HG03460 (cell line): ENCODE data around the gene SKAP1.
"Not testable (repeated sequence)": the region's sequence is repeated elsewhere in the genome, so short reads cannot be mapped to it uniquely, and the experiment has no call there.

ENCODE experiments used
- ATAC-seq: cut with Tn5 transposase; IDR thresholded peaks from one replicate; pipeline ENCODE4 v1.9.1; 2021; ENCODE audit not compliant: unreplicated experiment

Gene SKAP1

DNA sequence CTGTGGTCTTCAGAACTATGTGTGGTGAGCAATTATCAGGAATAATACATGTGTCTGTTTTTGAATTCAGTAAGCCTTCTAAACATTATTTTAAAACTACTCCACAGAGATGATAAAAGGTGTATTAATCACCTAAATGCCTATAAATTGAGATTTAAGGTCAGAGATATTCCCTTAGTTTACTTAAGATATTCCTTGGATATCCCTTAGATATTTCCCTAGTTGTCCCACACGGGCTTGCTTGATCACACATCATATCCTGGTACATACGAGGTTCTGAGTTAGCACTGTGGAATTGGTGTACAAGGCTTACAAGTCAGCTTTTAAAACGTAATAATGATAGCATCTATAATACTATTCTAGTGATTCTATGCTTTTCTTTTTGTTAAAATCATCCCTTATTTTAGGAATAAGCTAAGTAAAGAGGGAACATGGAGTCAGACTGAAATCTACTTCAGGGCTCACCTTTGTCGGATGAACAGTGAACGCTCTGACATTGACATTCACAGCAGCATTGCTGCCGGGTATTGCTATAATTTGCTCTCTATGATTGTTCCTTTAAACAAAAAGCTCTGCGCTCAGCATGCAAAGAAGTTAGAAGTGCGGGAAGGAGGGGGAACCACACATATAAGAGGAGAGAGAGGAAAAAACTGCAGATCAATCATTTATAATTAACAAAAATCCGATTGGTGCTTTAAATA lies 136.5 kb downstream of the SKAP1 start:
- no peak for ATAC-seq

- ATAC-seq: no peak
These were observed 139.6 kb downstream of the SKAP1 start for GRCh38 chr17:48290378-48290777.

DNA sequence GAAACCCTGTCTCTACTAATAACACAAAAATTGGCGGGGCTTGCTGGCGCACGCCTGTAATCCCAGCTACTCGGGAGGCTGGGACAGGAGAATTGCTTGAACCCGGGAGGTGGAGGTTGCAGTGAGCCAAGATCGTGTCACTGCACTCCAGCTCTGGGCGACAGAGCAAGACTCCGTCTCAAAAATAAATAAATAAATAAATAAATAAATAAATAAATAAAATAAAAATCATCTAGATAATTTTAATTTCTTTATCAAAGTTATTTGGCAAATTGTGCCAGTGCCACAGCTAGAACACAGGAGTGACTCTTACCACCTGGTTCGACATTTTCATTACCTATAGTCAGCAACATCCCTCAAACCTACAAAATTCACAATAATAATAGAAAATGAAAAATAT lies 143.1 kb downstream of the SKAP1 start:
- not testable (repeated sequence) for ATAC-seq

DNA sequence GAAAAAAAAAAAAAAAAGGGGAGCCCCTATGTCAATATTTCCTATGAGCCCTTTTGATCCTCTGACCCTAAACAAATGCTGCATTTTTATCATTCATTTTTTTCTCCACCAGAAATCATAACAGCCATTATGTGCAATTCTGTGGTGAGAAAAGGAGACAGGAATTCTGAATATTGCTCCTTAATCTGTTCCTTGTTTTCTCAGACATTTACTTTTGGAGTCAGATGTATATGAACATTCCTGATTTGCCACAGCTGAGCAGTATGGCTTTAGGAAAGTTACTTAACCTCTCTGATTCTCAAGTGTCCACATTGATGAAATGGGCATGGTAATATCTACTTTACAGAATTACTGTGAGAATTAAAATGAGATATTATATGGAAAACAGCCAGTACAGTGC lies 144.4 kb downstream of the SKAP1 start:
- ATAC-seq: no peak

- no peak for ATAC-seq
These were observed 146.1 kb downstream of the SKAP1 start for GRCh38 chr17:48283907-48284306.

- no peak for ATAC-seq
These were observed 146.6 kb downstream of the SKAP1 start for GRCh38 chr17:48283411-48283810.

DNA sequence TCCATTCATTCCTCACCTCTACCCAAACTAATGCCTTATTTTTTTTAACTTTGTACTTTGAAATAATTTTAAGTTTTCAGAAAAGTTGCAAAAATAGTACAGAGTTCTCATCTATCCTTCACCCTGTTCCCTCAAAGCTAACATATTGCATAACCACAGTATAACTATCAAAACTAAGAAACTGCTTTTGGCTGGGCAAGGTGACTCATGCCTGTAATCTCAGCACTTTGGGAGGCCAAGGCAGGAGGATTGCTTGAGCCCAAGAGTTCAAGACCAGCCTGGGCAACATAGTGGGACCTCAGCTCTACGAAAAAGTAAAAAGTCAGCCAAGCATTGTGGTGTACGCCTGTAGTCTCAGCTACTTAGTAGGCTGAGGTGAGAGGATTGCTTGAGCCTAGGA lies 147.7 kb downstream of the SKAP1 start:
- ATAC-seq: no peak

DNA sequence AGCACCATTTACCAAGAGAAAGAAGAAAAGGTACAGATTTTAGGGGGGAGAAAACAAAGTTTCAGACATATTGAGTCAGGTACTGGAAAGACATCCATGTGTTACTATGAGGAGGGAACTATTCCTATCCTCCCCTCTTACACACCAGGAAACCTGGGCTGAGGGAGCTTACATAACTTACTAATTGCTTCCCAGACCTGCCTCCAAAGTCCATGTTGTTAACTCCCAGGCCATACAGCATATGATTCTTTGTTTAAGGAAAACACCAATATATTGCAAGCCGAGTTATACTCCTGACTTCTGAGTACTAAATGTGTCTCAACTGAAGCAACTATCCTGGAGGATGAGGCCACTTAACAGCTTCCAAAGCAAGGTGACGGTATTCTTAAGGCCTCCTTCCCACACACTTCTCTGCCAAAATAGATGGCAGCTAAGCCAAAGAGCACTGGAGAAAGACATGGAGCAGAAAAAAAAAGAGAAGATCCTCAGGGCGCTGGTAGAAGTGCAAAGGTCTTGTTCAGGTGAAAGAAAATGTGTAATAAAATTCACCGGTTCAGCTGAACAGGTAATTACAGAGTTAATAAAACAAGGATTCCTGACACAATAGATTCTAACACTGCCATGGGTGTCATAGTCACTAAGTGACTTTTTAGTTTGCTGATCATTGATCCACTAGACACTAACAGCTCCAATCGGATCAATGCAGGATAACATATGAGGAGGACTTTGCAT lies 151.1 kb downstream of the SKAP1 start:
- no peak for ATAC-seq

DNA sequence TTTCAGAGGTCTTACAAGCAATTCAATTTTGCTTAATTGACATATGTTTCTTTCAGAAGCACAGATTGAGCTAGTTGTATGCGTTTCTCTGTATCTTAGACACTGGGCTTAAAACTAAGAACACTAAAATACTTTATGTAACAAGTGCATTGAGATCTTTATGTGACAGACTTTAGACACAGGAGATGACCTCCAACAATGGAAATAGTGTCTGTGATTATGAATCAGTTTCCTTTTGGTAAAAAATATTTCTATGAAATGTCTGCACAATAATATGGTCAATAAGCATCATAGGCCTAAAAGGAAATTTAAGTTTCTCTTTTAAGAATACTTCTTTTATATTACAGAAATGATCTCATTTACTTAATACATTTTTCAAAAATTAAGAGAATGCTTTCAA lies 153.2 kb downstream of the SKAP1 start:
- ATAC-seq: no peak

DNA sequence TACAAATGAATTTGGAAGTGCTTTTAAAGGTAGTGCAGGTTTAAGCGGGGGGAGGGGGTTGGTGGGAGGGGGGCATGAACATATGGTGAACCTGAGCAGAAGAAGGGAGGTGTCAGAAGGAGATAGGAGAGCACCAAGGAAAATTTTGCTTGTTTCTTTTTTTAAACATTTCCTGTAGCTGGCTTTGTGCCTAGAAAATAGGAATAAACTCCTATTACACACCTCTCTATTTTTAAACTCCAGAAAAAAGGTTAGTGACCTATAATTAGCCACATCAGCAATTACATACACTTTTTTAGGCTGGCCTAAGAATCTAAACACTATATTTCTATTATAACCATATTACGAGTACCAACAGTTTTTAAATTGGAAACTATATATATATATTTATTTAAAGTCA lies 159.1 kb downstream of the SKAP1 start:
- ATAC-seq: no peak

GRCh38 chr17:48269209-48269608 lies 160.8 kb downstream of the SKAP1 start:
- no peak for ATAC-seq

GRCh38 chr17:48263731-48264035 lies 166.3 kb downstream of the SKAP1 start:
- ATAC-seq: no peak

DNA sequence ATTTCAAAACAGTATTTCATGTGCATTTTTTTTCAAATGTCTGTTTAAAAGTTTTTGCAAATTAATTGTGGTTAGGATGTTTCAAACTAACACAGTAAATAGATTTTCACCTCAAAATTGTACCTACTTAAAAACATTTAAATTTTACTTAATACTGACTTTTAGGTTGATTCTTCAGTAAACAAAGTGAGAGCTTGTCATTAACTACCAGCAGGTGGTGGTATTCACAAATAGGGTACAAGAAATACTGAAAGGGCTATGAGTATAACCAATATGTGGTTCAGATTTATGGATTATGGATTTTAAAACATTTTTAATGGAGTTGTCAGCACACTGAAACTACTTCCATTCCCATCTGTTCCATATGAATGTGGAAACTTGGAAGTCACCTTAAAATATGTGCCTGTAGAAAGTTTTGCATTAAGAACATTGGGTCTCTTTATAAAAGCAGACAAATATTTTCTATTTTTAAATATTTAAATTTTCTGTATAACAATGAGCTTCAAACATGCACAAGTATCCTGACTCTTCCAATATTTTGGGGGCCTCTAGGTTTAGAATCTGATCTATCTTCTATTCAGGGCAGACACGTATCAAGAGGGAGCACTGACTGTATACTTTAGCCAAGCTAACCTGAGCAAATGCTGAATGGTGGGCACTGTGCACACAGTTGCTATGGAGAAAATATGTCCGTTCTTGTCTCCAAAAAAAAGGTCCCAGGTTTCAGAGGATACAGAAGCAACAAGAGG lies 166.9 kb downstream of the SKAP1 start:
- ATAC-seq: no peak

DNA sequence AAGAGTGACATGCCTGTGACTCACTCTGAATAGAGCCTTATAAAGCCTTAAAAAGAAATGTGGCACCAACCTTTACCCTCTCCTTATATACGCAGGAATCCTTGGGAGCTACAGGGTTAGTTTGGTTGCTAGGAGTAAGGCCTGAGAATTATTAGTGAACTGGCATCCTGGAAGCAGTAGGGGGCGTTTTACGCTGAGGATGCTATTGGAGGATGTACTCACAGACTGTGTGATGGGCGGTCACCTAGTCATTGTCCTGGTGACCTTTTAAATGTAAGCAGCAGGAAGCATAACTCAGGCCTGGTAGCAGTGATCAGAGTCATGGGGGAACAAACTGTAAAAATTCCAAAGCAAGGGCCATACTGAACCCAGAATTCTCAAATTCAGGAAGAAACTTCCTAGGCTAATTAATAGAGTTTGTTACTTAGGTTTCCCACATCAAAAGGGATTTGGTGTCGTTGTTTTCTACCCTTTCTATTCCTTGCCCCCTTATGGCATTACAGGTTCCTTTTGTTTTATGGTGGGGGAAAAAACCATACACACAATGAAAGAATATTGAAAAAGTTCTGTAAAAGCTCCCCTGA lies 168.6 kb downstream of the SKAP1 start:
- ATAC-seq: no peak

GRCh38 chr17:48259694-48260291 lies 170.2 kb downstream of the SKAP1 start:
- ATAC-seq: no peak

- no peak for ATAC-seq
These were observed 171.7 kb downstream of the SKAP1 start for GRCh38 chr17:48258331-48258730.

DNA sequence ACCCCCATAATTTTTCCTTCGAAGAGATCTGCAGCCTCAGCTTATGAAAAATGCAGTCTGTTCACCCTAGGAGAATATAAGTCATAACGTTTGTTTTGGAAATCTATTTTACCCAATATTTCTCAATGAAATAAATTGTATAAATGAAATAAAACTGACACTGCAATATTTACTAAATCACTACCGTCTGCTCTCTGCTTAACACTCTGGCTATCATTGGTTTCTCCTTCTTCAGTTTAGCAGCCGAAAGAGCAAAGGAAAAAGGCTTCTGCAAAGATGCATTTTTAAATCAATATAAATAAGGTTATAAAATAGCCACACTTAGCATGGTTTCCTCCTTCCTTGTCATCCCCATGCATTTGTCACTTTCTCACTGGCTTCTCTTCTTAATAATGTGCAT lies 174.3 kb downstream of the SKAP1 start:
- no peak for ATAC-seq

GRCh38 chr17:48254896-48255295 lies 175.1 kb downstream of the SKAP1 start:
- no peak for ATAC-seq

DNA sequence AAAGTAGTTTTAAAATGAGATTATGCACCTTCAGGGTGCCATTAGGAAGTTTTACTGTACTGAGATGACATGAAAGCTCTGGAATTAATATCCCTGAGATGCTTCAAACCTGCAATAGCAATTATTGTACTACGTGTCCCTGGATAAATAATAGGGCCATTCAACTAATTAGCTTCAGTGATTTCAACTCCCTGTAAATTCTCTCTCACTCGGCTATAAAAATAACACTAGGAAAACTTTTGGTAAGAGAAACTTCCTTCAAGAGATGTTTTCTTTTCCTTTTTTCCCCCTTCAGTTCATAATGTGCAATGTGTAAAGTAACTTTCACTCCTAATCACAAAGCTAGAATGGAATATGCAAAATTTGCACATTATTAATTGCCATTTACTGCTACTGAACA lies 176.0 kb downstream of the SKAP1 start:
- ATAC-seq: no peak

GRCh38 chr17:48251950-48252349 lies 178.1 kb downstream of the SKAP1 start:
- no peak for ATAC-seq

GRCh38 chr17:48250949-48251348 lies 179.1 kb downstream of the SKAP1 start:
- ATAC-seq: no peak
